ENCODE results near the gene TMTC2. TPM values are rescaled to one million over a fixed set of nuclear protein-coding genes. Genes with fewer than 3 reads are reported as not detected.

Gene TMTC2
- total RNA-seq, 1 donor from 2014 or later = 99.3 TPM

- peaks cover 2% of the 10 kb centered on the region for H3K4me1 Mint-ChIP-seq (ENCODE audit: low read depth, unreplicated experiment)
- no peaks in the 10 kb centered on the region for H3K9me3 Mint-ChIP-seq (ENCODE audit: unreplicated experiment)
- DNase-seq = no peak
- no peaks in the 10 kb centered on the region for H3K36me3 Mint-ChIP-seq (ENCODE audit: unreplicated experiment)
- no peak overlapping the region for H3K4me3 Mint-ChIP-seq (ENCODE audit: unreplicated experiment)
- no peak overlapping the region for H3K27ac Mint-ChIP-seq (ENCODE audit: unreplicated experiment)
- no peaks in the 10 kb centered on the region for H3K27me3 Mint-ChIP-seq (ENCODE audit: unreplicated experiment)
- no peak for TF ChIP-seq CTCF (IDR thresholded peaks at IDR 0.05; ENCODE audit: partially characterized antibody, unreplicated experiment)
These were observed 38.3 kb upstream of the TMTC2 start for GRCh38 chr12:82648259-82648909.

GRCh38 chr12:82650627-82651337 lies 35.9 kb upstream of the TMTC2 start:
- Mint-ChIP-seq H3K27ac (ENCODE audit: unreplicated experiment) (no peak overlapping the region), H3K4me3 (ENCODE audit: unreplicated experiment) (no peak overlapping the region), H3K27me3 (ENCODE audit: unreplicated experiment) (no peaks in the 10 kb centered on the region), H3K4me1 (ENCODE audit: low read depth, unreplicated experiment) (peaks cover 2% of the 10 kb centered on the region), H3K36me3 (ENCODE audit: unreplicated experiment) (peaks cover 5% of the 10 kb centered on the region), H3K9me3 (ENCODE audit: unreplicated experiment) (peaks cover 1% of the 10 kb centered on the region)
- no peak for DNase-seq
- TF ChIP-seq CTCF (IDR thresholded peaks at IDR 0.05; ENCODE audit: partially characterized antibody, unreplicated experiment) = no peak

GRCh38 chr12:82651489-82651888 lies 35.2 kb upstream of the TMTC2 start:
- Mint-ChIP-seq H3K36me3 (ENCODE audit: unreplicated experiment) (peaks cover 6% of the 10 kb centered on the region), H3K27ac (ENCODE audit: unreplicated experiment) (no peak overlapping the region), H3K4me1 (ENCODE audit: low read depth, unreplicated experiment) (peaks cover 2% of the 10 kb centered on the region), H3K27me3 (ENCODE audit: unreplicated experiment) (no peaks in the 10 kb centered on the region), H3K4me3 (ENCODE audit: unreplicated experiment) (no peak overlapping the region), H3K9me3 (ENCODE audit: unreplicated experiment) (peaks cover 1% of the 10 kb centered on the region)
- DNase-seq = no peak
- no peak for TF ChIP-seq CTCF (IDR thresholded peaks at IDR 0.05; ENCODE audit: partially characterized antibody, unreplicated experiment)

GRCh38 chr12:82652071-82652470 lies 34.6 kb upstream of the TMTC2 start:
- DNase-seq = no peak
- TF ChIP-seq CTCF (IDR thresholded peaks at IDR 0.05; ENCODE audit: partially characterized antibody, unreplicated experiment) = no peak
- peaks cover 1% of the 10 kb centered on the region for H3K9me3 Mint-ChIP-seq (ENCODE audit: unreplicated experiment)
- no peak overlapping the region for H3K27ac Mint-ChIP-seq (ENCODE audit: unreplicated experiment)
- H3K27me3 Mint-ChIP-seq (ENCODE audit: unreplicated experiment) = no peaks in the 10 kb centered on the region
- H3K4me3 Mint-ChIP-seq (ENCODE audit: unreplicated experiment) = no peak overlapping the region
- H3K36me3 Mint-ChIP-seq (ENCODE audit: unreplicated experiment) = peaks cover 6% of the 10 kb centered on the region
- peaks cover 2% of the 10 kb centered on the region for H3K4me1 Mint-ChIP-seq (ENCODE audit: low read depth, unreplicated experiment)

- H3K27ac Mint-ChIP-seq (ENCODE audit: unreplicated experiment) = no peak overlapping the region
- no peak for TF ChIP-seq CTCF (IDR thresholded peaks at IDR 0.05; ENCODE audit: partially characterized antibody, unreplicated experiment)
- H3K4me3 Mint-ChIP-seq (ENCODE audit: unreplicated experiment) = no peak overlapping the region
- no peaks in the 10 kb centered on the region for H3K4me1 Mint-ChIP-seq (ENCODE audit: low read depth, unreplicated experiment)
- DNase-seq = no peak
- peaks cover 6% of the 10 kb centered on the region for H3K36me3 Mint-ChIP-seq (ENCODE audit: unreplicated experiment)
- H3K27me3 Mint-ChIP-seq (ENCODE audit: unreplicated experiment) = no peaks in the 10 kb centered on the region
- H3K9me3 Mint-ChIP-seq (ENCODE audit: unreplicated experiment) = peaks cover 5% of the 10 kb centered on the region
These were observed 31.0 kb upstream of the TMTC2 start for GRCh38 chr12:82655751-82656150.

Data from glutamatergic neuron (in vitro differentiated cells).